HL-60 (cell line): Measurements from ENCODE around the gene LGALS12.
"Not testable (repeated sequence)": the region's sequence is repeated elsewhere in the genome, so short reads cannot be mapped to it uniquely, and the experiment has no call there.

Source experiments
- DNase-seq, 2 experiments: peaks; one replicate each; pipeline ENCODE4 v3.0.0-alpha.2; 2010 to 2020; ENCODE audit warnings: low read depth in 1 of 2, low spot score in 1 of 2
- H3K27ac ChIP-seq: fragments of 250-450 bp; sonication (Bioruptor Pico); replicated peaks from 2 replicates; pipeline ENCODE4 v1.5.1; 2020; ENCODE audit warnings: mild to moderate bottlenecking, moderate library complexity
- H3K27me3 ChIP-seq: fragments of 250-450 bp; sonication (Bioruptor Pico); 2 replicates; pipeline ENCODE4 v1.5.1; 2021; ENCODE audit warnings: mild to moderate bottlenecking, moderate library complexity; ENCODE audit not compliant: insufficient read depth, poor library complexity, severe bottlenecking
- H3K4me3 ChIP-seq: replicated peaks from 2 replicates; pipeline ENCODE4 v1.5.1; 2011; ENCODE audit warnings: mild to moderate bottlenecking, control low read depth, low read length; ENCODE audit not compliant: insufficient read depth
- GABPA ChIP-seq: IDR thresholded peaks from 2 replicates; pipeline ENCODE4 v1.6.1; 2012; ENCODE audit warnings: low read depth
- POLR2AphosphoS5 ChIP-seq: IDR thresholded peaks from 2 replicates; pipeline ENCODE4 v1.6.1; 2012; ENCODE audit warnings: low read depth
- SPI1 ChIP-seq: IDR thresholded peaks from 2 replicates; pipeline ENCODE4 v1.6.1; 2012; ENCODE audit warnings: low read depth, mild to moderate bottlenecking, borderline replicate concordance
- TF ChIP-seq, protein P1 (sequence below): IDR thresholded peaks from 2 replicates; pipeline ENCODE4 v1.6.1; 2012; ENCODE audit warnings: low read depth; ENCODE audit not compliant: insufficient replicate concordance
- TF ChIP-seq, protein P2 (sequence below): IDR thresholded peaks from one replicate; pipeline ENCODE4 v1.5.1; 2011; ENCODE audit warnings: low read length, control low read depth, inconsistent platforms; ENCODE audit not compliant: insufficient read depth

Gene LGALS12

DNA sequence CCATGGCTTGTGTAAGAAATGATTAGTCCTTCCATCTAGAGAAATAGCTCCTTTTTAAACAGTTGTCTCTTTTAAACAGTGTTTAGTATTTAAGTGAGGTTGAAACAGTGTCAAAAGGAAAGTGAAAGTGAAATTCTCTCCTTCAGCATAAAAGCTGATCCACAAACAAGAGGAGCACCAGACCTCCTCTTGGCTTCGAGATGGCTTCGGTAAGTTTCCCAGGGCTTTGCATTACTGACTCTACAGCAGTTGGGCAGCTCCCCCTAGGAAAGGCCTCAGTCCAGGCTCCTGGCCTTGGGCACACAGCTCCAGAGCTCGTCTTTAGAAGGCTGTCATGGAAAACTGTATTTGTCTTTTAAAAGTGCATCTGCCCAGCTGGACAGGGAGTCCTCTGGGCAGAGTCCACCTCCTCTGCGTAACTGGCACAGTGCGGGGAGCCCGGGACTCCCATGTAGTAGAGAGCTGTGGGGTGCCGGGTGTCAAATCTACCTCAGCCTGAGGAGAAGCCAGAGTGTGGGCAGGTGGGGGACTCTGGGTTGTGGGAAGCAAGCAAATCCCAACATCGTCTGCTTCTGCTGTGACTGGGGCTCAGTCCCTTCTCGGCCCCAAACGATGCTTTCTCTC lies 30.9 kb downstream of the LGALS12 start, which contains the start of gene PLAAT4:
TSS of gene PLAAT4 (plus strand) at position 140 of the 624 bp plus-strand sequence. CDS start at position 201, 61 bp downstream.
- no peak within 1 kb of the TSS for H3K27ac ChIP-seq
- H3K4me3 ChIP-seq = no peak within 1 kb of the TSS
- DNase-seq = no peak
- TF ChIP-seq POLR2AphosphoS5 (no peak), GABPA (no peak), SPI1 (no peak)
- TF ChIP-seq, protein P1, sequence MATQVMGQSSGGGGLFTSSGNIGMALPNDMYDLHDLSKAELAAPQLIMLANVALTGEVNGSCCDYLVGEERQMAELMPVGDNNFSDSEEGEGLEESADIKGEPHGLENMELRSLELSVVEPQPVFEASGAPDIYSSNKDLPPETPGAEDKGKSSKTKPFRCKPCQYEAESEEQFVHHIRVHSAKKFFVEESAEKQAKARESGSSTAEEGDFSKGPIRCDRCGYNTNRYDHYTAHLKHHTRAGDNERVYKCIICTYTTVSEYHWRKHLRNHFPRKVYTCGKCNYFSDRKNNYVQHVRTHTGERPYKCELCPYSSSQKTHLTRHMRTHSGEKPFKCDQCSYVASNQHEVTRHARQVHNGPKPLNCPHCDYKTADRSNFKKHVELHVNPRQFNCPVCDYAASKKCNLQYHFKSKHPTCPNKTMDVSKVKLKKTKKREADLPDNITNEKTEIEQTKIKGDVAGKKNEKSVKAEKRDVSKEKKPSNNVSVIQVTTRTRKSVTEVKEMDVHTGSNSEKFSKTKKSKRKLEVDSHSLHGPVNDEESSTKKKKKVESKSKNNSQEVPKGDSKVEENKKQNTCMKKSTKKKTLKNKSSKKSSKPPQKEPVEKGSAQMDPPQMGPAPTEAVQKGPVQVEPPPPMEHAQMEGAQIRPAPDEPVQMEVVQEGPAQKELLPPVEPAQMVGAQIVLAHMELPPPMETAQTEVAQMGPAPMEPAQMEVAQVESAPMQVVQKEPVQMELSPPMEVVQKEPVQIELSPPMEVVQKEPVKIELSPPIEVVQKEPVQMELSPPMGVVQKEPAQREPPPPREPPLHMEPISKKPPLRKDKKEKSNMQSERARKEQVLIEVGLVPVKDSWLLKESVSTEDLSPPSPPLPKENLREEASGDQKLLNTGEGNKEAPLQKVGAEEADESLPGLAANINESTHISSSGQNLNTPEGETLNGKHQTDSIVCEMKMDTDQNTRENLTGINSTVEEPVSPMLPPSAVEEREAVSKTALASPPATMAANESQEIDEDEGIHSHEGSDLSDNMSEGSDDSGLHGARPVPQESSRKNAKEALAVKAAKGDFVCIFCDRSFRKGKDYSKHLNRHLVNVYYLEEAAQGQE = no peak
- TF ChIP-seq, protein P2, sequence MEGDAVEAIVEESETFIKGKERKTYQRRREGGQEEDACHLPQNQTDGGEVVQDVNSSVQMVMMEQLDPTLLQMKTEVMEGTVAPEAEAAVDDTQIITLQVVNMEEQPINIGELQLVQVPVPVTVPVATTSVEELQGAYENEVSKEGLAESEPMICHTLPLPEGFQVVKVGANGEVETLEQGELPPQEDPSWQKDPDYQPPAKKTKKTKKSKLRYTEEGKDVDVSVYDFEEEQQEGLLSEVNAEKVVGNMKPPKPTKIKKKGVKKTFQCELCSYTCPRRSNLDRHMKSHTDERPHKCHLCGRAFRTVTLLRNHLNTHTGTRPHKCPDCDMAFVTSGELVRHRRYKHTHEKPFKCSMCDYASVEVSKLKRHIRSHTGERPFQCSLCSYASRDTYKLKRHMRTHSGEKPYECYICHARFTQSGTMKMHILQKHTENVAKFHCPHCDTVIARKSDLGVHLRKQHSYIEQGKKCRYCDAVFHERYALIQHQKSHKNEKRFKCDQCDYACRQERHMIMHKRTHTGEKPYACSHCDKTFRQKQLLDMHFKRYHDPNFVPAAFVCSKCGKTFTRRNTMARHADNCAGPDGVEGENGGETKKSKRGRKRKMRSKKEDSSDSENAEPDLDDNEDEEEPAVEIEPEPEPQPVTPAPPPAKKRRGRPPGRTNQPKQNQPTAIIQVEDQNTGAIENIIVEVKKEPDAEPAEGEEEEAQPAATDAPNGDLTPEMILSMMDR = no peak
- H3K27me3 ChIP-seq = no peaks in the 10 kb centered on the region

DNA sequence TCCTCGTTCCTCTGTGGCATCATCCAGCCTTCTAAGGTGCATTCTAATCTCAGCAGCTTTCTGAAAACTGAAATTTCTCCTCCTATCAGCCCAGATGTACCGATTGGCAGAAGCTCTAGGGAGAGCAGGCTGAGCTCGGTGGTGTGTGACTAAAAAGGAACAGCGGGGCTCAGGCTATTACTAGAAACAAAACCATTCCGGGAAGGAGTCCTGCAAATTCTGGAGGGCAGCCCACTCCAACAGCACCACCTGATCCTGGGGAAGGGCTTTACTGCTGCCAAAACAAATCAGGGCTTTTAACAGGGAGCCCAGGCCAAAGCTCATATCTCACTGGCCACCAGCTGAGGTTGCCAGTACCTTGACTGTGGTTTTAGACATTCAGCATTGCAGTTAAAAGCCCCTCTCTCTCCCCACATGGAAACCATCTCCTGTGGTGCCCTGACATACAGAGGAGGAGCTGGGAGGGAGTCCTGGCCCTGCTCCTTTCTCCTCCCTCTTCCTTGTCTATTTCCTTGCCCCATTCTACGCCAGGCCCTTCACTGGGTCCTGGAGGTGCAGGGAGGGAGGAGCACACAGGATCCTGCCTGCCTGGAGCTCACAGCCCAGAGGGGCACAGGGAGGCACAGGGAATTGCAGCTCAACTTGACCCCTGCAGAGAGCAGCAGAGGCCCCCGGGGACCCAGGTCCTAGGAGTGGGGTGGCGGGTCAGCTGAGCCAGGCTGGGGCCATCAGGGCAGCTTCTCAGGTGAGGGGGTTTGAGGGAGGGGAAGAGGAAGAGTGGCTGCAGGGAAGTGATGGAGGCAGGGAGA lies 31.6 kb downstream of the LGALS12 start:
- H3K4me3 ChIP-seq = no peak overlapping the region
- TF ChIP-seq, protein P1 = no peak
- no peak for TF ChIP-seq POLR2AphosphoS5
- TF ChIP-seq, protein P2 = no peak
- no peak for TF ChIP-seq GABPA
- TF ChIP-seq SPI1 = no peak
- no peak for DNase-seq
- no peak overlapping the region for H3K27ac ChIP-seq
- no peaks in the 10 kb centered on the region for H3K27me3 ChIP-seq

DNA sequence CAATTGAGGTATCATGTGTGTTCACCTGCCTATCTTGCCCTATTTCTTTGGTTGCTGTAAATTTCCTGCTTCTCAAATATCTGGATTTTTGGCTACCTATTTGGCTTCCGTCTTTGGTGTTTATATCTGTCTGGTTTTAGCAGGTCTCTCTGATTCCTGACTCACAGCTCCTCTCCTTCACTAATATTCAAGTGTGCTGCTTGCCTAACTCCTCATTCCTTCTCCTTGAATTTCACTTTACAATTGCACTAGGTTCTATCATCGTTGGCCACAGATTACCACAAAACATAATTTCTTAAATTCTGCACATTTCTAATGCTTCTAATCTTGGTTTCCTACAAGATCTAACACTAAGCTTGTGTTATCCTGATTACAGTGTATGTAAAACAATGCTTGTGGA lies 36.6 kb downstream of the LGALS12 start:
- H3K4me3 ChIP-seq, DNase-seq, H3K27ac ChIP-seq, H3K27me3 ChIP-seq: not testable (repeated sequence)

DNA sequence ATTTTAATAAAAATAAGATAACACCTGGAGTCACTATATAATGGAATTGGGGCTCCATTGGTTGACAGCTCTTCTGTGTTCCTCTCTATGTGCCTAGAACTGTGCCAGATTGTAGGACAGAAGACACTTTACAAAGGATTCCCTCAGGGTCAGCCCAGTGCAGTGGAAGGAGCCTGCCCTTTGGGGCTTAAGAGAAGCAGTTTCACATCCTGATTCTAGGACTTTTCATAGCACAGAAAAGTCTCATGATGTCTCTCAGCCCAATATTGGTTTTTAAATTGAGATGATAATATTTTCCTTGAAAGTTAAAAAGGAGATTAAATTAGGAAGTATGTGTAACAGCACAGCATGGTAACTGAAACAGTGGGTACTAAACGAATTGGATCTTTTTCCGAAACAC lies 37.8 kb downstream of the LGALS12 start:
- Histone ChIP-seq H3K27ac (no peak overlapping the region), H3K27me3 (no peaks in the 10 kb centered on the region), H3K4me3 (no peak overlapping the region)
- no peak for DNase-seq
- TF ChIP-seq GABPA (no peak), SPI1 (no peak), POLR2AphosphoS5 (no peak)
- TF ChIP-seq, protein P1 = no peak
- TF ChIP-seq, protein P2 = no peak
